ENCODE measurements around the gene ATG7. TPM values are rescaled to one million over a fixed set of nuclear protein-coding genes. Genes with fewer than 3 reads are reported as not detected.
A peak's percentile ranks its signal among the peaks of the same experiment; 100 is the strongest.
"Not testable (repeated sequence)": the region's sequence is repeated elsewhere in the genome, so short reads cannot be mapped to it uniquely, and the experiment has no call there.

The ATG7 gene
- total and polyA plus RNA-seq, 4 experiments from 2014 or later: 16.9 to 32.8 (median 27.8) TPM

DNA sequence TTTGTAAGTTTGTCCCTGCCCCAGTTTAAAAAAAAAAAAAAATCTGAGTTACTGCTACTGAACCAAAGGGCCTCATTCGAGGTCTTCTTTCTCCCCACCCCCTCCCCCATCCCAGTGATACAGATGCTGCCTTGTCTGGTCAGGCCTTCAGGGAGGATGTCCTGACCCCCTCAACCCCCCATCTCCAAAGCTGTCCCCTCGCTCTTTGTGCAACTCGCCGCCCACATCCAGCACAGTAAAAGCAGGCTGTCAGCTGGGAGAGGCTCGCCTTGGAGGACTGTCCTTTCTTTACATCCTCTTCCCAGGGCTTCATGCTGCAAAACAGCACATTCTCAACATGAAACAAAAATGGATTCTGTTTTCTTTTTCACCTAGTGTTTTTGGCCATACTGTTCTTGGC, 238.2 kb downstream of the ATG7 start:
- ChIA-PET POLR2A (ENCODE audit: partially characterized antibody) (no interaction called here), CTCF (ENCODE audit: partially characterized antibody) (no interaction called here)
- intact Hi-C loops (cut with micrococcal nuclease): no loop called here

DNA sequence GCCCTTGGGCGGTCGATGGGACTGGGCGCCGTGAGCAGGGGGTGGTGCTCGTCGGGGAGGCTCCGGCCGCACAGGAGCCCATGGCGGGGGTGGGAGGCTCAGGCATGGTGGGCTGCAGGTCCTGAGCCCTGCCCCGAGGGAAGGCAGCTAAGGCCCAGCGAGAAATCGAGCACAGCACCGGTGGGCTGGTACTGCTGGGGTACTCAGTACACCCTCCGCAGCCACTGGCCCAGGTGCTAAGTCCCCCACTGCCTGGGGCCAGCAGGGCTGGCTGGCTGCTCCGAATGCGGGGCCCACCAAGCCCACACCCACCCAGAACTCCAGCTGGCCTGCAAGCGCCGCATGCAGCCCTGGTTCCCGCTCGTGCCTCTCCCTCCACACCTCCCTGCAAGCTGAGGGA, 239.4 kb downstream of the ATG7 start:
- H3K4me3 ChIP-seq (ENCODE audit: low read length in 2 of 2); H3K27ac Mint-ChIP-seq; intact Hi-C loops (cut with micrococcal nuclease); CTCF ChIA-PET (ENCODE audit: partially characterized antibody); H3K36me3 ChIP-seq (ENCODE audit: insufficient read depth, low read length); H3K4me3 Mint-ChIP-seq; POLR2A ChIA-PET (ENCODE audit: partially characterized antibody); H3K27me3 Mint-ChIP-seq; H3K27me3 ChIP-seq (ENCODE audit: insufficient read depth, low read length); H3K27ac ChIP-seq (ENCODE audit: low read depth, low read length); DNase-seq; H3K9me3 Mint-ChIP-seq; H3K9me3 ChIP-seq (ENCODE audit: control insufficient read depth in 1 of 2, low read length in 2 of 2); H3K4me1 ChIP-seq (ENCODE audit: insufficient read depth, low read length); H3K4me1 Mint-ChIP-seq: not testable (repeated sequence)
- H3K36me3 Mint-ChIP-seq: peaks cover 0 to 19% of the 10 kb centered on the region in 2 donors

More for the DNA sequence above, 238.2 kb downstream of the ATG7 start:
- no peak overlapping the region for H3K4me3 ChIP-seq (ENCODE audit: low read length in 2 of 2)
- H3K9me3 ChIP-seq (ENCODE audit: control insufficient read depth in 1 of 2, low read length in 2 of 2): no peaks in the 10 kb centered on the region
- DNase-seq: no peak
- no peak overlapping the region for H3K27ac ChIP-seq (ENCODE audit: low read depth, low read length)
- H3K4me3 Mint-ChIP-seq: no peak overlapping the region
- H3K4me1 Mint-ChIP-seq: peaks cover 0 to 2% (median 0%) of the 10 kb centered on the region in 4 donors
- no peaks in the 10 kb centered on the region for H3K27me3 Mint-ChIP-seq
- no peaks in the 10 kb centered on the region for H3K27me3 ChIP-seq (ENCODE audit: insufficient read depth, low read length)
- no peaks in the 10 kb centered on the region for H3K36me3 ChIP-seq (ENCODE audit: insufficient read depth, low read length)
- no peaks in the 10 kb centered on the region for H3K9me3 Mint-ChIP-seq
- peaks cover 0 to 19% of the 10 kb centered on the region in 2 donors for H3K36me3 Mint-ChIP-seq
- H3K4me1 ChIP-seq (ENCODE audit: insufficient read depth, low read length): no peaks in the 10 kb centered on the region
- H3K27ac Mint-ChIP-seq: peak overlapping the region in 3 of 7 donors; percentile 13 to 48 (median 43)

DNA sequence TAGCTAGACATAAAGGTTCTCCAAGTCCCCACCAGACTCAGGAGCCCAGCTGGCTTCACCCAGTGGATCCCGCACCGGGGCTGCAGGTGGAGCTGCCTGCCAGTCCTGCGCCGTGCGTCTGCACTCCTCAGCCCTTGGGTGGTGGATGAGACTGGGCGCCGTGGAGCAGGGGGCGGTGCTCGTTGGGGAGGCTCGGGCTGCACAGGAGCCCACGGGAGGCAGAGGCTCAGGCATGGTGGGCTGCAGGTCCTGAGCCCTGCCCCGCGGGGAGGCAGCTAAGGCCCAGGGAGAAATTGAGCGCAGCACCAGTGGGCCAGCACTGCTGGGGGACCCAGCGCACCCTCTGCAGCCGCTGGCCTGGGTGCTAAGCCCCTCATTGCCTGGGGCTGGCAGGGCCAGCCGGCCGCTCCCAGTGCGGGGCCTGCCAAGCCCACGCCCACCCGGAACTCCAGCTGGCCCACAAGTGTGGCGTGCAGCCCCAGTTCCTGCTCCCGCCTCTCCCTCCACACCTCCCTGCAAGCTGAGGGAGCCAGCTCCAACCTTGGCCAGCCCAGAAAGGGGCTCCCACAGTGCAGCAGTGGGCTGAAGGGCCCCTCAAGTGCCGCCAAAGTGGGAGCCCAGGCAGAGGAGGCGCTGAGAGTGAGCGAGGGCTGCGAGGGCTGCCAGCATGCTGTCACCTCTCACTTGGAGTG, 241.1 kb downstream of the ATG7 start:
- DNase-seq; H3K4me1 ChIP-seq (ENCODE audit: insufficient read depth, low read length); H3K4me3 Mint-ChIP-seq; H3K9me3 Mint-ChIP-seq; intact Hi-C loops (cut with micrococcal nuclease); H3K27ac ChIP-seq (ENCODE audit: low read depth, low read length); H3K4me3 ChIP-seq (ENCODE audit: low read length in 2 of 2); H3K27me3 Mint-ChIP-seq; H3K9me3 ChIP-seq (ENCODE audit: control insufficient read depth in 1 of 2, low read length in 2 of 2); H3K36me3 ChIP-seq (ENCODE audit: insufficient read depth, low read length); POLR2A ChIA-PET (ENCODE audit: partially characterized antibody); H3K4me1 Mint-ChIP-seq; H3K27me3 ChIP-seq (ENCODE audit: insufficient read depth, low read length); H3K27ac Mint-ChIP-seq: not testable (repeated sequence)
- H3K36me3 Mint-ChIP-seq: peaks cover 0 to 19% of the 10 kb centered on the region in 2 donors
- CTCF ChIA-PET (ENCODE audit: partially characterized antibody): interaction anchor here (1.2 kb wide), 1 partner anchor 138 kb away, joined by 4 read pairs; no protein-coding TSS in a partner anchor

- CTCF ChIA-PET (ENCODE audit: partially characterized antibody): interaction anchor here (1.2 kb wide), 1 partner anchor 138 kb away, joined by 4 read pairs; no protein-coding TSS in a partner anchor
- intact Hi-C loops (cut with micrococcal nuclease): no loop called here
- Mint-ChIP-seq H3K4me3 (no peak overlapping the region), H3K9me3 (no peaks in the 10 kb centered on the region), H3K36me3 (peaks cover 0 to 17% of the 10 kb centered on the region in 2 donors), H3K4me1 (peaks cover 0 to 4% (median under 1%) of the 10 kb centered on the region in 4 donors), H3K27me3 (no peaks in the 10 kb centered on the region), H3K27ac (no peak overlapping the region)
- H3K9me3 ChIP-seq (ENCODE audit: control insufficient read depth in 1 of 2, low read length in 2 of 2): no peaks in the 10 kb centered on the region
- POLR2A ChIA-PET (ENCODE audit: partially characterized antibody): no interaction called here
- H3K4me3 ChIP-seq (ENCODE audit: low read length in 2 of 2): no peak overlapping the region
- no peaks in the 10 kb centered on the region for H3K27me3 ChIP-seq (ENCODE audit: insufficient read depth, low read length)
- no peaks in the 10 kb centered on the region for H3K4me1 ChIP-seq (ENCODE audit: insufficient read depth, low read length)
- DNase-seq: no peak
- no peak overlapping the region for H3K27ac ChIP-seq (ENCODE audit: low read depth, low read length)
- no peaks in the 10 kb centered on the region for H3K36me3 ChIP-seq (ENCODE audit: insufficient read depth, low read length)
Measured at GRCh38 chr3:11513817-11514135, 241.6 kb downstream of the ATG7 start.

DNA sequence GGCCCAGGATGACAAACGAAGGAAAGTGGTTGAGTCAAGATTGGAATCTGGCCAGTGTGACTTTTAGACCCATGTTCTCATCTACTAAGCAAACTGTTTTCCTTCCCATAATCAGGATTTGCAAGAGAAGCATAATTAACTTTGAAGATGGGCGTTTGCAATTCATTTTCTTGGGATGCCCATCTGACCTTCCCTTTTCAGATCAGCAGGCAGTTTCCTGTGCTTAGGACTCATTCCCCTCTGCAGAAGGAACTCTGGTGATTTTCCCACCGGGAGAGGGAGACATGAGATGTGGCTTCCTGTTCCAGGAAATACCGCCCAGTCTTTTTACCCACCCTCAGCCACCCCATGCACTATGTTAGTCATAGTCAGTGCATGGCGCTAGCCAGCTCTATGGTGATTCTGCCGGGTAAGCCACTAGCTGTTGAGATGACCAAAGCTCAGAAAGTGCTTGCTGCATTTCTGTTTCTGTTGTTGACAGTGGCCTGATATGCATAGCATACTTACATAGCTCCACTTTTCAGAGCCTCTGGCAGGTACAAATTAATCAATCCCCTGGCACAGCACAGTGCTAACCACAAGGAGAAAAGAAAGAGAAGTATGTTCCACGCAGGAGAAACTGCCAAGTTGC, 242.1 kb downstream of the ATG7 start:
- no peaks in the 10 kb centered on the region for H3K9me3 ChIP-seq (ENCODE audit: control insufficient read depth in 1 of 2, low read length in 2 of 2)
- Mint-ChIP-seq H3K9me3 (no peaks in the 10 kb centered on the region), H3K4me1 (peaks cover 0 to 4% (median 1%) of the 10 kb centered on the region in 4 donors), H3K27ac (no peak overlapping the region), H3K36me3 (peaks cover 2 to 19% of the 10 kb centered on the region in 2 donors), H3K27me3 (no peaks in the 10 kb centered on the region), H3K4me3 (no peak overlapping the region)
- intact Hi-C loops (cut with micrococcal nuclease): no loop called here
- no peak overlapping the region for H3K4me3 ChIP-seq (ENCODE audit: low read length in 2 of 2)
- ChIA-PET POLR2A (ENCODE audit: partially characterized antibody) (no interaction called here), CTCF (ENCODE audit: partially characterized antibody) (no interaction called here)
- H3K27ac ChIP-seq (ENCODE audit: low read depth, low read length): no peak overlapping the region
- no peak for DNase-seq
- H3K27me3 ChIP-seq (ENCODE audit: insufficient read depth, low read length): no peaks in the 10 kb centered on the region
- no peaks in the 10 kb centered on the region for H3K4me1 ChIP-seq (ENCODE audit: insufficient read depth, low read length)
- H3K36me3 ChIP-seq (ENCODE audit: insufficient read depth, low read length): no peaks in the 10 kb centered on the region

DNA sequence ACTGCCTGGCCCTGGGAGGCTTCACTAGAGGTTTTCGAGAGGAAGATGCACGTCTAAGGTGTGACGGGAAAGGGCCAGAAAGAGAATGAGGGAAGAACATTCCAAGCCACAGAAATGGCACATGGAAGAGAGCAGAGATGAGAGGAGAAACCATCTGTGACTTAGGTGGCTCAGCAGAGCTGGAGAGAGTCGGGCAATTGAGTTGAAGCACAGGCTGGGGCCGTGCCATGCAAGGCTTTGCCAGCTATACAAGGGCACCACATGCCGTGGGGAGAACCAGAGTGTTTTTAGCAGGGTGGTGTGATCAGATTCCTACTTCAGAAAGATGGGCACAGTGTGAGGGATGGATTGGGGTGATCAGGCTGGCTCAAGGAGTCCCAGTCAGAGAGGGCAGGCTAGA, 245.4 kb downstream of the ATG7 start:
- intact Hi-C loops (cut with micrococcal nuclease): no loop called here
- no peak for DNase-seq
- H3K27ac ChIP-seq (ENCODE audit: low read depth, low read length): no peak overlapping the region
- Mint-ChIP-seq H3K27ac (peak overlapping the region in 2 of 7 donors; percentile 22 to 68), H3K4me3 (no peak overlapping the region), H3K4me1 (peaks cover 0 to 4% (median under 1%) of the 10 kb centered on the region in 4 donors), H3K9me3 (no peaks in the 10 kb centered on the region), H3K27me3 (no peaks in the 10 kb centered on the region), H3K36me3 (peaks cover 2 to 10% of the 10 kb centered on the region in 2 donors)
- no peaks in the 10 kb centered on the region for H3K9me3 ChIP-seq (ENCODE audit: control insufficient read depth in 1 of 2, low read length in 2 of 2)
- H3K36me3 ChIP-seq (ENCODE audit: insufficient read depth, low read length): no peaks in the 10 kb centered on the region
- CTCF ChIA-PET (ENCODE audit: partially characterized antibody): no interaction called here
- H3K4me1 ChIP-seq (ENCODE audit: insufficient read depth, low read length): no peaks in the 10 kb centered on the region
- POLR2A ChIA-PET (ENCODE audit: partially characterized antibody): no interaction called here
- no peaks in the 10 kb centered on the region for H3K27me3 ChIP-seq (ENCODE audit: insufficient read depth, low read length)
- H3K4me3 ChIP-seq (ENCODE audit: low read length in 2 of 2): no peak overlapping the region

- Mint-ChIP-seq H3K4me3 (no peak overlapping the region), H3K9me3 (no peaks in the 10 kb centered on the region), H3K27me3 (no peaks in the 10 kb centered on the region), H3K27ac (no peak overlapping the region), H3K36me3 (peaks cover 5 to 11% of the 10 kb centered on the region in 2 donors), H3K4me1 (peaks cover 0 to 1% (median 0%) of the 10 kb centered on the region in 4 donors)
- CTCF ChIA-PET (ENCODE audit: partially characterized antibody): no interaction called here
- POLR2A ChIA-PET (ENCODE audit: partially characterized antibody): no interaction called here
- H3K27ac ChIP-seq (ENCODE audit: low read depth, low read length): no peak overlapping the region
- no peaks in the 10 kb centered on the region for H3K27me3 ChIP-seq (ENCODE audit: insufficient read depth, low read length)
- H3K9me3 ChIP-seq (ENCODE audit: control insufficient read depth in 1 of 2, low read length in 2 of 2): no peaks in the 10 kb centered on the region
- H3K36me3 ChIP-seq (ENCODE audit: insufficient read depth, low read length): no peaks in the 10 kb centered on the region
- DNase-seq: no peak
- H3K4me1 ChIP-seq (ENCODE audit: insufficient read depth, low read length): no peaks in the 10 kb centered on the region
- no peak overlapping the region for H3K4me3 ChIP-seq (ENCODE audit: low read length in 2 of 2)
- intact Hi-C loops (cut with micrococcal nuclease): no loop called here
Measured at GRCh38 chr3:11521167-11521566, 249.0 kb downstream of the ATG7 start.
